Neural cell (in vitro differentiated cells): Measurements from ENCODE around the gene NINL. TPM values are rescaled to one million over a fixed set of nuclear protein-coding genes. Genes with fewer than 3 reads are reported as not detected.

Experiments used
- H2AFZ ChIP-seq: fragments of 200-600, 300-800 bp; sonication (generic), shearing (Covaris generic); 2 replicates; pipeline ENCODE4 v1.6.0; 2014; ENCODE audit warnings: low read depth, mild to moderate bottlenecking, antibody characterized with exemption, low read length, moderate library complexity
- H3F3A ChIP-seq: fragments of 200-600 bp; shearing (Covaris generic); 2 replicates; pipeline ENCODE4 v1.6.1; 2016; ENCODE audit warnings: mild to moderate bottlenecking, moderate library complexity, mixed read lengths, antibody characterized with exemption, low read length; ENCODE audit not compliant: insufficient read depth, poor library complexity, severe bottlenecking
- H3K27ac ChIP-seq: fragments of 200-600, 300-800 bp; sonication (generic), shearing (Covaris generic); 2 replicates; pipeline ENCODE4 v1.5.1; 2014; ENCODE audit warnings: mild to moderate bottlenecking, low read length, moderate library complexity
- H3K27me3 ChIP-seq: fragments of 300-800, 200-600 bp; sonication (generic), shearing (Covaris generic); 2 replicates; pipeline ENCODE4 v1.6.0; 2014; ENCODE audit warnings: mild to moderate bottlenecking, low read depth, low read length, moderate library complexity; ENCODE audit not compliant: insufficient read depth
- H3K36me3 ChIP-seq: fragments of 300-800, 200-600 bp; sonication (generic), shearing (Covaris generic); 2 replicates; pipeline ENCODE4 v1.5.1; 2014; ENCODE audit warnings: mild to moderate bottlenecking, antibody characterized with exemption, low read length, moderate library complexity; ENCODE audit not compliant: insufficient read depth
- H3K4me2 ChIP-seq: fragments of 300-800, 200-600 bp; sonication (generic), shearing (Covaris generic); 2 replicates; pipeline ENCODE4 v1.6.0; 2014; ENCODE audit warnings: mild to moderate bottlenecking, low read length
- H3K4me3 ChIP-seq: fragments of 300-800, 200-600 bp; sonication (generic), shearing (Covaris generic); 2 replicates; pipeline ENCODE4 v1.5.1; 2014; ENCODE audit warnings: mild to moderate bottlenecking, low read length, moderate library complexity
- H3K79me2 ChIP-seq: fragments of 200-600 bp; shearing (Covaris generic); replicated peaks from 2 replicates; pipeline ENCODE4 v1.6.0; 2014; ENCODE audit warnings: mild to moderate bottlenecking, low read length, moderate library complexity; ENCODE audit not compliant: insufficient read depth
- H3K9ac ChIP-seq: fragments of 300-800, 200-600 bp; sonication (generic), shearing (Covaris generic); 2 replicates; pipeline ENCODE4 v1.6.1; 2016; ENCODE audit warnings: mild to moderate bottlenecking, low read length, mixed read lengths
- H3K9me2 ChIP-seq: fragments of 200-600 bp; shearing (Covaris generic); 2 replicates; pipeline ENCODE4 v1.6.1; 2016; ENCODE audit warnings: mild to moderate bottlenecking, low read length, mixed read lengths; ENCODE audit not compliant: insufficient read depth
- H3K9me3 ChIP-seq: fragments of 200-600, 300-800 bp; sonication (generic), shearing (Covaris generic); 2 replicates; pipeline ENCODE4 v1.6.1; 2016; ENCODE audit warnings: mild to moderate bottlenecking, mixed run types, low read length, moderate library complexity, mixed read lengths
- H4K20me1 ChIP-seq: fragments of 200-600 bp; shearing (Covaris generic); 2 replicates; pipeline ENCODE4 v1.6.1; 2016; ENCODE audit warnings: mild to moderate bottlenecking, mixed run types; ENCODE audit not compliant: insufficient read depth
- CTCF ChIP-seq: fragments of 450-650 bp; IDR thresholded peaks from 2 replicates; pipeline ENCODE4 v1.5.1; 2014; ENCODE audit warnings: antibody characterized with exemption, mild to moderate bottlenecking, moderate library complexity; ENCODE audit not compliant: poor library complexity, severe bottlenecking
- EP300 ChIP-seq: fragments of 450-650 bp; conservative IDR thresholded peaks from 2 replicates; pipeline ENCODE4 v1.6.1; 2014; ENCODE audit warnings: antibody characterized with exemption, mild to moderate bottlenecking, moderate library complexity; ENCODE audit not compliant: poor library complexity, severe bottlenecking
- EZH2 ChIP-seq: fragments of 200-600, 300-800 bp; shearing (Covaris generic), sonication (generic); IDR thresholded peaks from 2 replicates; pipeline ENCODE4 v1.6.1; 2014; ENCODE audit warnings: antibody characterized with exemption, low read length, borderline replicate concordance, mild to moderate bottlenecking; ENCODE audit not compliant: insufficient read depth, poor library complexity, severe bottlenecking
- MXI1 ChIP-seq: fragments of 450-650 bp; conservative IDR thresholded peaks from 2 replicates; pipeline ENCODE4 v1.6.1; 2014; ENCODE audit warnings: antibody characterized with exemption, mild to moderate bottlenecking; ENCODE audit not compliant: poor library complexity, severe bottlenecking
- POLR2AphosphoS5 ChIP-seq: IDR thresholded peaks from 2 replicates; pipeline ENCODE4 v1.6.1; 2012
- RAD21 ChIP-seq: fragments of 450-650 bp; conservative IDR thresholded peaks from 2 replicates; pipeline ENCODE4 v1.6.1; 2014; ENCODE audit warnings: antibody characterized with exemption, mild to moderate bottlenecking, moderate library complexity
- SMC3 ChIP-seq: fragments of 450-650 bp; conservative IDR thresholded peaks from 2 replicates; pipeline ENCODE4 v1.6.1; 2014; ENCODE audit warnings: antibody characterized with exemption, mild to moderate bottlenecking, moderate library complexity; ENCODE audit not compliant: poor library complexity
- TAF1 ChIP-seq: IDR thresholded peaks from 2 replicates; pipeline ENCODE4 v1.6.1; 2012; ENCODE audit warnings: low read depth
- polyA plus RNA-seq: library from polyadenylated mRNA; depleted of rRNA; stranded (reverse); fragments of >200 nt; gene quantifications from 2 replicates; pipeline ENCODE4 v1.2.3, GENCODE V29; 2014
- TF ChIP-seq, protein P1 (sequence below): IDR thresholded peaks from 2 replicates; pipeline ENCODE4 v1.6.1; 2012; ENCODE audit warnings: borderline replicate concordance

NINL gene
- polyA plus RNA-seq, 1 donor from 2014 or later, result 49.6 TPM

- no peaks in the 10 kb centered on the region for H3F3A ChIP-seq
- H3K4me2 ChIP-seq, result no peak overlapping the region
- H3K9me3 ChIP-seq, result no peaks in the 10 kb centered on the region
- TF ChIP-seq SMC3 (no peak), TAF1 (no peak), CTCF (no peak), MXI1 (no peak), RAD21 (no peak), EZH2 (no peak), EP300 (no peak), POLR2AphosphoS5 (no peak)
- TF ChIP-seq, protein P1, sequence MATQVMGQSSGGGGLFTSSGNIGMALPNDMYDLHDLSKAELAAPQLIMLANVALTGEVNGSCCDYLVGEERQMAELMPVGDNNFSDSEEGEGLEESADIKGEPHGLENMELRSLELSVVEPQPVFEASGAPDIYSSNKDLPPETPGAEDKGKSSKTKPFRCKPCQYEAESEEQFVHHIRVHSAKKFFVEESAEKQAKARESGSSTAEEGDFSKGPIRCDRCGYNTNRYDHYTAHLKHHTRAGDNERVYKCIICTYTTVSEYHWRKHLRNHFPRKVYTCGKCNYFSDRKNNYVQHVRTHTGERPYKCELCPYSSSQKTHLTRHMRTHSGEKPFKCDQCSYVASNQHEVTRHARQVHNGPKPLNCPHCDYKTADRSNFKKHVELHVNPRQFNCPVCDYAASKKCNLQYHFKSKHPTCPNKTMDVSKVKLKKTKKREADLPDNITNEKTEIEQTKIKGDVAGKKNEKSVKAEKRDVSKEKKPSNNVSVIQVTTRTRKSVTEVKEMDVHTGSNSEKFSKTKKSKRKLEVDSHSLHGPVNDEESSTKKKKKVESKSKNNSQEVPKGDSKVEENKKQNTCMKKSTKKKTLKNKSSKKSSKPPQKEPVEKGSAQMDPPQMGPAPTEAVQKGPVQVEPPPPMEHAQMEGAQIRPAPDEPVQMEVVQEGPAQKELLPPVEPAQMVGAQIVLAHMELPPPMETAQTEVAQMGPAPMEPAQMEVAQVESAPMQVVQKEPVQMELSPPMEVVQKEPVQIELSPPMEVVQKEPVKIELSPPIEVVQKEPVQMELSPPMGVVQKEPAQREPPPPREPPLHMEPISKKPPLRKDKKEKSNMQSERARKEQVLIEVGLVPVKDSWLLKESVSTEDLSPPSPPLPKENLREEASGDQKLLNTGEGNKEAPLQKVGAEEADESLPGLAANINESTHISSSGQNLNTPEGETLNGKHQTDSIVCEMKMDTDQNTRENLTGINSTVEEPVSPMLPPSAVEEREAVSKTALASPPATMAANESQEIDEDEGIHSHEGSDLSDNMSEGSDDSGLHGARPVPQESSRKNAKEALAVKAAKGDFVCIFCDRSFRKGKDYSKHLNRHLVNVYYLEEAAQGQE, result no peak
- no peak overlapping the region for H3K27ac ChIP-seq
- H3K27me3 ChIP-seq, result no peaks in the 10 kb centered on the region
- H3K9me2 ChIP-seq, result no peaks in the 10 kb centered on the region
- H3K36me3 ChIP-seq, result no peaks in the 10 kb centered on the region
- no peaks in the 10 kb centered on the region for H4K20me1 ChIP-seq
- no peak overlapping the region for H3K9ac ChIP-seq
- no peaks in the 10 kb centered on the region for H3K79me2 ChIP-seq
- H3K4me3 ChIP-seq, result no peak overlapping the region
- no peak overlapping the region for H2AFZ ChIP-seq
These were observed 20.9 kb upstream of the NINL start for GRCh38 chr20:25606094-25606695.

- Histone ChIP-seq H3K27me3 (no peaks in the 10 kb centered on the region), H3K9me2 (no peaks in the 10 kb centered on the region), H3K79me2 (no peaks in the 10 kb centered on the region), H3K4me3 (no peak overlapping the region), H4K20me1 (no peaks in the 10 kb centered on the region), H3K27ac (no peak overlapping the region), H3K36me3 (no peaks in the 10 kb centered on the region), H3K9me3 (no peaks in the 10 kb centered on the region), H2AFZ (no peak overlapping the region), H3F3A (no peaks in the 10 kb centered on the region), H3K9ac (no peak overlapping the region), H3K4me2 (no peak overlapping the region)
- TF ChIP-seq CTCF (no peak), EP300 (no peak), TAF1 (no peak), MXI1 (no peak), RAD21 (no peak), SMC3 (no peak), EZH2 (no peak), POLR2AphosphoS5 (no peak)
- TF ChIP-seq, protein P1, result no peak
These were observed 19.8 kb upstream of the NINL start for GRCh38 chr20:25605148-25605547.
